ENCODE measurements around the gene ZNF101.

Gene ZNF101

GRCh38 chr19:19668230-19669012 lies at the start of gene ZNF101:
TSS of gene ZNF101 (plus strand) at chr19:19668839. CDS start at chr19:19668964, 125 bp downstream.
- DNase-seq = peak; percentile 96

GRCh38 chr19:19619181-19619848 lies 49.3 kb upstream of the ZNF101 start:
- no peak for DNase-seq

GRCh38 chr19:19619849-19620210 lies 48.8 kb upstream of the ZNF101 start:
- no peak for DNase-seq

GRCh38 chr19:19623383-19623782 lies 45.3 kb upstream of the ZNF101 start:
- DNase-seq = no peak

- DNase-seq = no peak
These were observed 44.5 kb upstream of the ZNF101 start for GRCh38 chr19:19624032-19624570.

GRCh38 chr19:19626516-19627472 lies 41.8 kb upstream of the ZNF101 start:
- DNase-seq = no peak

GRCh38 chr19:19627621-19628500 lies 40.8 kb upstream of the ZNF101 start, which contains the start of gene LPAR2:
TSS of gene LPAR2 (minus strand) at chr19:19628220. CDS start at chr19:19627275, 945 bp downstream.
- peak; percentile 72 for DNase-seq

- peak; percentile 53 for DNase-seq
These were observed 40.0 kb upstream of the ZNF101 start for GRCh38 chr19:19628501-19629134.

- no peak for DNase-seq
These were observed 38.6 kb upstream of the ZNF101 start for GRCh38 chr19:19630062-19630414.

- DNase-seq = no peak
These were observed 38.2 kb upstream of the ZNF101 start for GRCh38 chr19:19630426-19630825.

GRCh38 chr19:19631346-19631745 lies 37.3 kb upstream of the ZNF101 start:
- DNase-seq = no peak

- no peak for DNase-seq
These were observed 36.0 kb upstream of the ZNF101 start for GRCh38 chr19:19632661-19633060.

- DNase-seq = no peak
These were observed 34.7 kb upstream of the ZNF101 start for GRCh38 chr19:19633711-19634515.

GRCh38 chr19:19634516-19635312 lies 33.9 kb upstream of the ZNF101 start:
- DNase-seq = no peak

- DNase-seq = no peak
These were observed 33.3 kb upstream of the ZNF101 start for GRCh38 chr19:19635313-19635702.

- DNase-seq = no peak
These were observed 32.0 kb upstream of the ZNF101 start for GRCh38 chr19:19636573-19637185.

- DNase-seq = no peak
These were observed 31.5 kb upstream of the ZNF101 start for GRCh38 chr19:19637186-19637522.

- no peak for DNase-seq
These were observed 31.0 kb upstream of the ZNF101 start for GRCh38 chr19:19637523-19638251.
